Body of pancreas (tissue), 4 donors: Measurements from ENCODE around the gene NMRK1.

ENCODE experiments used
- POLR2A ChIP-seq, 3 donors: fragments of 450-650 bp; IDR thresholded peaks; one replicate each; pipeline ENCODE4 v1.6.1; 2016; ENCODE audit warnings: antibody characterized with exemption in 3 of 3, mild to moderate bottlenecking in 2 of 3
- TF ChIP-seq, protein P1 (sequence below), 7 experiments: fragments of 450-650 bp in 4 of 7; fragments of 200-600 bp in 3 of 7; sonication (generic) in 3 of 7; IDR thresholded peaks; one replicate each; pipeline ENCODE4 v1.5.1; 2016 to 2019; ENCODE audit warnings: antibody characterized with exemption in 7 of 7

GRCh38 chr9:75130172-75130571, 42.2 kb upstream of the NMRK1 start:
- TF ChIP-seq, protein P1, sequence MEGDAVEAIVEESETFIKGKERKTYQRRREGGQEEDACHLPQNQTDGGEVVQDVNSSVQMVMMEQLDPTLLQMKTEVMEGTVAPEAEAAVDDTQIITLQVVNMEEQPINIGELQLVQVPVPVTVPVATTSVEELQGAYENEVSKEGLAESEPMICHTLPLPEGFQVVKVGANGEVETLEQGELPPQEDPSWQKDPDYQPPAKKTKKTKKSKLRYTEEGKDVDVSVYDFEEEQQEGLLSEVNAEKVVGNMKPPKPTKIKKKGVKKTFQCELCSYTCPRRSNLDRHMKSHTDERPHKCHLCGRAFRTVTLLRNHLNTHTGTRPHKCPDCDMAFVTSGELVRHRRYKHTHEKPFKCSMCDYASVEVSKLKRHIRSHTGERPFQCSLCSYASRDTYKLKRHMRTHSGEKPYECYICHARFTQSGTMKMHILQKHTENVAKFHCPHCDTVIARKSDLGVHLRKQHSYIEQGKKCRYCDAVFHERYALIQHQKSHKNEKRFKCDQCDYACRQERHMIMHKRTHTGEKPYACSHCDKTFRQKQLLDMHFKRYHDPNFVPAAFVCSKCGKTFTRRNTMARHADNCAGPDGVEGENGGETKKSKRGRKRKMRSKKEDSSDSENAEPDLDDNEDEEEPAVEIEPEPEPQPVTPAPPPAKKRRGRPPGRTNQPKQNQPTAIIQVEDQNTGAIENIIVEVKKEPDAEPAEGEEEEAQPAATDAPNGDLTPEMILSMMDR (IDR thresholded peaks at IDR 0.05): no peak
- TF ChIP-seq POLR2A (IDR thresholded peaks at IDR 0.05): no peak
